K562 (cell line): ENCODE data around the gene MALRD1. TPM values are rescaled to one million over a fixed set of nuclear protein-coding genes. Genes with fewer than 3 reads are reported as not detected.

Source experiments
- ATAC-seq: fragments of 200-7000 bp; cut with Tn5 transposase; 3 replicates; pipeline ENCODE4 v1.9.1; 2020; ENCODE audit warnings: moderate library complexity
- BruUV-seq: library from RNA; stranded (reverse); fragments of 400-500 nt; replicated peaks from 2 replicates; lab custom pipeline; 2021; lab: Mats Ljungman, UMichigan
- CTCF ChIA-PET: fragments of 300-600 bp; formaldehyde crosslinking; extraction: SDS; loops from one replicate; lab custom pipeline; 2021; ENCODE audit warnings: low intra/inter-chr PET ratio; lab: Yijun Ruan, JAX
- POLR2A ChIA-PET: fragments of 300-600, 350-650 bp; sonication (Branson Sonifier 250); formaldehyde crosslinking; extraction: SDS; loops from one replicate; lab custom pipeline; 2021; ENCODE audit warnings: antibody characterized with exemption, inconsistent platforms; lab: Yijun Ruan, JAX
- DNase-seq, 4 experiments: peaks; one replicate each; pipeline versions ENCODE4 v3.0.0 to v3.0.0-alpha.2; 2011 to 2018; ENCODE audit warnings: low spot score in 3 of 4, mixed read lengths in 3 of 4; ENCODE audit errors: extremely low read depth in 1 of 4
- FAIRE-seq: peaks from 2 replicates; lab custom pipeline; 2011; peaks lifted over from hg19 to GRCh38; lab: Jason Lieb, UNC
- H2AFZ ChIP-seq: 2 replicates; pipeline ENCODE4 v1.6.0; 2011; ENCODE audit warnings: low read depth, low read length, control low read depth, inconsistent platforms
- H3K27ac ChIP-seq: fragments of 200-600 bp; 3 replicates; pipeline ENCODE4 v1.8.0; 2011; ENCODE audit warnings: low read depth, mild to moderate bottlenecking, control low read depth, inconsistent platforms, low read length, moderate library complexity, mixed read lengths; ENCODE audit errors: extremely low read depth
- H3K27me3 ChIP-seq, 2 experiments: fragments of 300-600 bp in 1 of 2; 2 replicates in 1 of 2; 3 replicates in 1 of 2; pipeline versions ENCODE4 v1.6.0 to v1.8.0; 2011; ENCODE audit warnings: inconsistent platforms in 2 of 2, low read length in 2 of 2, mild to moderate bottlenecking in 1 of 2, mixed read lengths in 1 of 2, moderate library complexity in 1 of 2; ENCODE audit not compliant: control insufficient read depth in 2 of 2, insufficient read depth in 2 of 2
- H3K36me3 ChIP-seq: fragments of 300-600 bp; 3 replicates; pipeline ENCODE4 v1.8.0; 2011; ENCODE audit warnings: mild to moderate bottlenecking, low read length, inconsistent platforms; ENCODE audit not compliant: control insufficient read depth, insufficient read depth
- H3K4me1 ChIP-seq, 2 experiments: fragments of 200-600 bp in 1 of 2; replicated peaks in 1 of 2; 2 replicates in 1 of 2; 3 replicates in 1 of 2; pipeline versions ENCODE4 v1.5.1 to v1.8.0; 2011; ENCODE audit warnings: inconsistent platforms in 2 of 2, low read length in 2 of 2, mild to moderate bottlenecking in 1 of 2, mixed read lengths in 1 of 2, moderate library complexity in 1 of 2; ENCODE audit not compliant: control insufficient read depth in 2 of 2, insufficient read depth in 2 of 2
- H3K4me2 ChIP-seq: 2 replicates; pipeline ENCODE4 v1.6.1; 2011; ENCODE audit warnings: low read length, control low read depth, inconsistent platforms, mixed read lengths; ENCODE audit not compliant: insufficient read depth
- H3K4me3 ChIP-seq: fragments of 200-600 bp; sonication (generic), shearing (Covaris generic); 2 replicates; pipeline ENCODE4 v1.5.1; 2016; ENCODE audit warnings: control low read depth, inconsistent platforms
- H3K79me2 ChIP-seq: fragments of 200-600 bp; 3 replicates; pipeline ENCODE4 v1.8.0; 2011; ENCODE audit warnings: low read length, inconsistent platforms; ENCODE audit not compliant: control insufficient read depth, insufficient read depth
- H3K9ac ChIP-seq, 2 experiments: 2 replicates each; pipeline versions ENCODE4 v1.6.0 to v1.6.1; 2011; ENCODE audit warnings: low read depth in 2 of 2, low read length in 2 of 2, control low read depth in 1 of 2, inconsistent platforms in 1 of 2, mild to moderate bottlenecking in 1 of 2, mixed read lengths in 1 of 2; ENCODE audit not compliant: insufficient read depth in 1 of 2
- H3K9me1 ChIP-seq: one replicate; pipeline ENCODE4 v1.6.0; 2011; ENCODE audit warnings: inconsistent platforms, mild to moderate bottlenecking, low read length, moderate library complexity; ENCODE audit not compliant: control insufficient read depth, insufficient read depth
- H3K9me3 ChIP-seq: replicated peaks from 2 replicates; pipeline ENCODE4 v1.5.1; 2011; ENCODE audit warnings: low read depth, low read length, inconsistent platforms; ENCODE audit not compliant: control insufficient read depth, insufficient read depth
- H4K20me1 ChIP-seq: replicated peaks from 2 replicates; pipeline ENCODE4 v1.6.1; 2011; ENCODE audit warnings: low read length, inconsistent platforms, mixed read lengths; ENCODE audit not compliant: control insufficient read depth, insufficient read depth
- ASH1L ChIP-seq: fragments of 450-650 bp; IDR thresholded peaks from 2 replicates; pipeline ENCODE4 v1.6.1; 2018; ENCODE audit warnings: borderline replicate concordance, mild to moderate bottlenecking, low read depth; ENCODE audit not compliant: partially characterized antibody
- CUX1 ChIP-seq: fragments of 200-800 bp; sonication (Bioruptor generic); IDR thresholded peaks from 2 replicates; pipeline ENCODE4 v1.6.1; 2016; ENCODE audit warnings: missing genetic modification characterization, missing compliant biosample characterization
- DDX20 ChIP-seq: fragments of 450-650 bp; IDR thresholded peaks from 2 replicates; pipeline ENCODE4 v1.6.1; 2016; ENCODE audit warnings: missing genetic modification characterization, low read depth, mild to moderate bottlenecking, missing compliant biosample characterization, moderate library complexity
- FOXA3 ChIP-seq, 2 experiments: fragments of 450-650 bp in 1 of 2; sonication (generic) in 1 of 2; formaldehyde crosslinking; IDR thresholded peaks in 1 of 2; conservative IDR thresholded peaks in 1 of 2; 2 replicates each; pipeline versions ENCODE4 v1.4.0 to v1.8.0; 2020 to 2022; ENCODE audit warnings: mild to moderate bottlenecking in 2 of 2, missing genetic modification reagents in 1 of 2
- MEIS2 ChIP-seq: fragments of 450-650 bp; IDR thresholded peaks from 2 replicates; pipeline ENCODE4 v1.6.1; 2014; ENCODE audit warnings: mild to moderate bottlenecking; ENCODE audit not compliant: partially characterized antibody
- TFE3 ChIP-seq: fragments of 450-650 bp; formaldehyde crosslinking; IDR thresholded peaks from 2 replicates; pipeline ENCODE4 v1.4.0; 2020; ENCODE audit warnings: mild to moderate bottlenecking, mixed read lengths
- TSC22D4 ChIP-seq: fragments of 450-650 bp; IDR thresholded peaks from 2 replicates; pipeline ENCODE4 v1.6.1; 2016; ENCODE audit warnings: missing genetic modification characterization, missing biosample characterization, control low read depth
- ZFP1 ChIP-seq: fragments of 450-650 bp; formaldehyde crosslinking; IDR thresholded peaks from 2 replicates; pipeline ENCODE4 v1.4.0; 2020; ENCODE audit warnings: mild to moderate bottlenecking, mixed read lengths
- ZNF124 ChIP-seq: sonication (generic); formaldehyde crosslinking; IDR thresholded peaks from 2 replicates; pipeline ENCODE4 v1.8.1; 2022; ENCODE audit warnings: missing genetic modification reagents
- WGBS: fragments of 100-300 bp; shearing (Covaris generic); methylation state at CpG from one replicate; pipeline ENCODE4 v1.1.6; 2016; ENCODE audit warnings: low coverage, mixed read lengths; ENCODE audit not compliant: insufficient coverage; ENCODE audit errors: missing lambda C conversion rate; 5-methylcytosine and 5-hydroxymethylcytosine counted together
- in situ Hi-C: fragments of 300-500 bp; cut with MboI; formaldehyde crosslinking; loops from 4 replicates; pipeline ENCODE4 v1.15.0; 2018; ENCODE audit warnings: inconsistent platforms, mixed read lengths
- intact Hi-C: fragments of 100-400 bp; cut with micrococcal nuclease; formaldehyde crosslinking; loops from 2 replicates; pipeline ENCODE4 v1.14.2; 2022
- polyA plus RNA-seq, 8 experiments: library from polyadenylated mRNA; depleted of rRNA in 4 of 8; stranded (reverse) in 5 of 8; unstranded in 3 of 8; fragments of >200 nt; fragmentation: Nextera tagmentation in 2 of 8; fragmentation: Illumina TruSeq in 1 of 8; extraction: Ambion mirVana in 2 of 8; extraction: Trizol in 1 of 8; gene quantifications; 2 replicates each; pipeline versions ENCODE4 v1.2.1 to v1.2.3, GENCODE V29; 2011 to 2014; ENCODE audit warnings: inconsistent platforms in 1 of 8, missing spikeins in 1 of 8
- total RNA-seq, 7 experiments: library from RNA; depleted of rRNA in 6 of 7; stranded (reverse); fragments of >200 nt in 6 of 7; fragmentation: Illumina TruSeq in 2 of 7; extraction: Trizol in 2 of 7; gene quantifications; 2 replicates each; pipeline versions ENCODE4 v1.2.1 to v1.2.3, GENCODE V29; 2011 to 2021; ENCODE audit warnings: low replicate concordance in 1 of 7

MALRD1 gene
- total and polyA plus RNA-seq, 9 of the 15 experiments (the other 6 are each of a cell fraction or from before 2014, with no cell fraction given): not detected

- H3K4me2 ChIP-seq: no peak overlapping the region
- TF ChIP-seq ZNF124 (CRISPR knock-in tag): no peak
- no peak for TF ChIP-seq DDX20 (tag)
- TF ChIP-seq TSC22D4 (tag): no peak
- TF ChIP-seq CUX1 (CRISPR knock-in tag): no peak
- TF ChIP-seq ZFP1: no peak
- no peak for TF ChIP-seq FOXA3 (CRISPR knock-in tag; conservative IDR thresholded peaks at IDR 0.05 in 1 of 2, IDR thresholded peaks at IDR 0.05 in 1 of 2)
- TF ChIP-seq MEIS2: no peak
- no peak for TF ChIP-seq TFE3 (CRISPR knock-in tag)
- TF ChIP-seq ASH1L: no peak
- no peak overlapping the region for H3K27ac ChIP-seq
- DNase-seq: no peak
- H3K4me3 ChIP-seq: no peak overlapping the region
- no peaks in the 10 kb centered on the region for H3K36me3 ChIP-seq
- ATAC-seq: no peak
- no peaks in the 10 kb centered on the region for H4K20me1 ChIP-seq
- intact Hi-C loops (no loop called here), in situ Hi-C loops (no loop called here)
- WGBS: 2% methylated on average over 3 of the region's 3 CpGs
- no peaks in the 10 kb centered on the region for H3K27me3 ChIP-seq
- no peak for FAIRE-seq
- CTCF ChIA-PET: no interaction called here
- no peaks in the 10 kb centered on the region for H3K79me2 ChIP-seq
- no peaks in the 10 kb centered on the region for H3K4me1 ChIP-seq
- H3K9me3 ChIP-seq: no peaks in the 10 kb centered on the region
- no TSS peak for BruUV-seq
- no peak overlapping the region for H2AFZ ChIP-seq
- H3K9me1 ChIP-seq: no peaks in the 10 kb centered on the region
- POLR2A ChIA-PET: interaction anchor here (0.7 kb wide), 1 partner anchor 1436 kb away, joined by 3 read pairs; no protein-coding TSS in a partner anchor
- no peak overlapping the region for H3K9ac ChIP-seq
These were observed 445.3 kb downstream of the MALRD1 start for GRCh38 chr10:19493917-19494316.
